Bronchial epithelial cell (primary cell): Measurements from ENCODE around the gene GPC1. TPM values are rescaled to one million over a fixed set of nuclear protein-coding genes. Genes with fewer than 3 reads are reported as not detected.

ENCODE experiments used
- DNase-seq: peaks from one replicate; pipeline ENCODE4 v3.0.0-alpha.2; 2010; ENCODE audit warnings: low read depth
- FAIRE-seq: peaks from 2 replicates; lab custom pipeline; 2011; peaks lifted over from hg19 to GRCh38; lab: Jason Lieb, UNC
- H3K27me3 ChIP-seq: 2 replicates; pipeline ENCODE4 v1.5.1; 2011; ENCODE audit warnings: low read length; ENCODE audit not compliant: control insufficient read depth, insufficient read depth
- H3K36me3 ChIP-seq: 2 replicates; pipeline ENCODE4 v1.5.1; 2011; ENCODE audit warnings: low read length; ENCODE audit not compliant: control insufficient read depth, insufficient read depth
- H3K4me3 ChIP-seq: 2 replicates; pipeline ENCODE4 v1.5.1; 2011; ENCODE audit warnings: mild to moderate bottlenecking, low read depth, low read length, control low read depth
- CTCF ChIP-seq: IDR thresholded peaks from 2 replicates; pipeline ENCODE4 v1.5.1; 2011; ENCODE audit warnings: mild to moderate bottlenecking, moderate library complexity, low read length, control low read depth, inconsistent platforms; ENCODE audit not compliant: insufficient read depth, severe bottlenecking
- total RNA-seq: library from RNA; depleted of rRNA; stranded (reverse); fragments of >200 nt; gene quantifications from 2 replicates; pipeline ENCODE4 v1.2.1, GENCODE V29; 2014

Gene GPC1
- total RNA-seq, 1 donor from 2014 or later, result 65.8 TPM

GRCh38 chr2:240420206-240421104, 15.0 kb upstream of the GPC1 start:
- no peak for FAIRE-seq

DNA sequence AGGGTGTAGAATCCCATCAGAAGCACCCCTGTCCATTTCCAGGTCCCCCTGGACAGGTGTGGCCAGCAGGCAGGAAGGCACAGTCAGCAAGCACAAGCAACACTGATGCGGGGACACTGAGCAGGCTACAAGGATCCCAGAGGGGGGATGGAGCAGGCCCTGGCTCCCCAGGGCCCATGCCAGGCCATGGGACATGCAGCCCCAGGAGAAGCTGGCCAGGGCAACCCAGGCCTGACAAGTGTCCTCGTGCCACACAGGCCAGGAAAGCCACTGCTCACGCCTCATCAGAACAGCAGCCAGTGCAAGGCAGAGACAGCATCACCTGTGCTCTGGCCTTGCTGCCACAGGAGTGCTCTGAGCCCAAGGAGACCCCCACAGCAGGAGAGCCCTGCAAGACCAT, 14.1 kb upstream of the GPC1 start:
- no peak for TF ChIP-seq CTCF
- Histone ChIP-seq H3K4me3 (no peak overlapping the region), H3K27me3 (no peaks in the 10 kb centered on the region), H3K36me3 (no peaks in the 10 kb centered on the region)
- no peak for FAIRE-seq
- no peak for DNase-seq

More at GRCh38 chr2:240420206-240421104, 15.0 kb upstream of the GPC1 start:
- no peak for DNase-seq
- TF ChIP-seq CTCF, result no peak
- Histone ChIP-seq H3K27me3 (no peaks in the 10 kb centered on the region), H3K36me3 (no peaks in the 10 kb centered on the region), H3K4me3 (no peak overlapping the region)

DNA sequence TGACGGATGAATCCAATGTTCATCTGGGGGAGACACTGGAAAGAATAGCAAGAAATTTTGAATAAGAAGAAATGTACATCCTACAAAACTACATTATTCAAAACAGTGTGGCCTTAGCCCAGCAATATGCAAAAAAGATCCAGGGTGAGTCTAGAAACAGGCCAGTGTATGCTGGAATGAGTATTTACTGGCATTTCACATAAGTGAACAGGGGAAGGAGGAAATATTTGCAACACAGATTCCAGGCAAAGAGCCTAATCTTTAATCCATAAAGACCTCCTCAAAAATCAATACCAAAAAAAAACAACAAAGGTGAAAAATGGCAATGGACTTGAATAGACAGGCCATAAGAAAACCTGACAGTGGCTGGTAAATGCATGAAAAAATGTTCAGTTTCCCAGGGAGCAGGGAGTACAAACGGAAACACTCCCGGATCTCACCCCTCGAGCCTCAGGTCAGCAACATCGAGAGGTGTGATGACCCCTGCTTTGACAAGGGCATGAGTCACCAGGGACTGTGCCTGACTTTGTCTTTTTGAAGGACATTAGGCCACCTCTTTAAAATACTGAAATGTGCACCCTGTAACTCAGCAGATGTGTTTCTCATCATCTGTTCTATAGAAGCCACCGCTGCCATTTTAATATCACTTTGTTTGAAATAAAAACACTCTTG, 12.7 kb upstream of the GPC1 start:
- no peaks in the 10 kb centered on the region for H3K36me3 ChIP-seq
- TF ChIP-seq CTCF, result no peak
- FAIRE-seq, result no peak
- H3K4me3 ChIP-seq, result no peak overlapping the region
- no peaks in the 10 kb centered on the region for H3K27me3 ChIP-seq
- DNase-seq, result no peak

GRCh38 chr2:240423788-240424191, 11.7 kb upstream of the GPC1 start:
- Histone ChIP-seq H3K36me3 (no peaks in the 10 kb centered on the region), H3K27me3 (no peaks in the 10 kb centered on the region), H3K4me3 (no peak overlapping the region)
- no peak for TF ChIP-seq CTCF
- DNase-seq (no peak), FAIRE-seq (no peak)

GRCh38 chr2:240424341-240425235, 10.9 kb upstream of the GPC1 start:
- FAIRE-seq, result no peak
- DNase-seq, result no peak
- TF ChIP-seq CTCF, result no peak
- no peaks in the 10 kb centered on the region for H3K27me3 ChIP-seq
- no peaks in the 10 kb centered on the region for H3K36me3 ChIP-seq
- H3K4me3 ChIP-seq, result no peak overlapping the region
